ENCODE measurements around the gene BCAR1.
A peak's percentile ranks its signal among the peaks of the same experiment; 100 is the strongest.

- TF ChIP-seq ETS1 (IDR thresholded peaks at IDR 0.05), result no peak
- TF ChIP-seq CTCF (conservative IDR thresholded peaks at IDR 0.05; ENCODE audit: low read depth in 2 of 2), result no peak
- peak; percentile 68 for TF ChIP-seq POLR2AphosphoS5 (IDR thresholded peaks at IDR 0.05; ENCODE audit: low read depth)
- TF ChIP-seq REST (IDR thresholded peaks at IDR 0.05; ENCODE audit: unreplicated experiment), result no peak
- TF ChIP-seq EZH2phosphoT487 (IDR thresholded peaks at IDR 0.05; ENCODE audit: unreplicated experiment), result no peak
- TF ChIP-seq NANOG (IDR thresholded peaks at IDR 0.05; ENCODE audit: borderline replicate concordance), result no peak
- no peak for TF ChIP-seq ZNF331 (CRISPR knock-in tag; IDR thresholded peaks at IDR 0.05; ENCODE audit: low read depth)
Observed at GRCh38 chr16:75251280-75252048, at the start of gene BCAR1.
